BLaER1 (cell line): ENCODE results near the gene TULP3.

Source experiments
- H3K27ac ChIP-seq: shearing (Covaris generic); formaldehyde crosslinking; 2 replicates; pipeline ENCODE4 v1.8.1; 2022
- H3K27me3 ChIP-seq: shearing (Covaris generic); formaldehyde crosslinking; 2 replicates; pipeline ENCODE4 v1.8.1; 2022
- H3K36me3 ChIP-seq: shearing (Covaris generic); formaldehyde crosslinking; 2 replicates; pipeline ENCODE4 v1.8.1; 2022
- H3K4me1 ChIP-seq: shearing (Covaris generic); formaldehyde crosslinking; 2 replicates; pipeline ENCODE4 v1.8.1; 2022
- H3K4me2 ChIP-seq: shearing (Covaris generic); formaldehyde crosslinking; 2 replicates; pipeline ENCODE4 v1.8.1; 2022
- H3K4me3 ChIP-seq: shearing (Covaris generic); formaldehyde crosslinking; 2 replicates; pipeline ENCODE4 v1.8.1; 2022
- H3K9ac ChIP-seq: shearing (Covaris generic); formaldehyde crosslinking; 2 replicates; pipeline ENCODE4 v1.8.1; 2022
- H3K9me3 ChIP-seq: shearing (Covaris generic); formaldehyde crosslinking; 2 replicates; pipeline ENCODE4 v1.8.1; 2022
- H4K20me1 ChIP-seq: shearing (Covaris generic); formaldehyde crosslinking; 2 replicates; pipeline ENCODE4 v1.8.1; 2022
- Cebpa-rat ChIP-seq: shearing (Covaris generic); IDR thresholded peaks from 2 replicates; pipeline ENCODE4 v1.8.1; 2022

Gene TULP3

DNA sequence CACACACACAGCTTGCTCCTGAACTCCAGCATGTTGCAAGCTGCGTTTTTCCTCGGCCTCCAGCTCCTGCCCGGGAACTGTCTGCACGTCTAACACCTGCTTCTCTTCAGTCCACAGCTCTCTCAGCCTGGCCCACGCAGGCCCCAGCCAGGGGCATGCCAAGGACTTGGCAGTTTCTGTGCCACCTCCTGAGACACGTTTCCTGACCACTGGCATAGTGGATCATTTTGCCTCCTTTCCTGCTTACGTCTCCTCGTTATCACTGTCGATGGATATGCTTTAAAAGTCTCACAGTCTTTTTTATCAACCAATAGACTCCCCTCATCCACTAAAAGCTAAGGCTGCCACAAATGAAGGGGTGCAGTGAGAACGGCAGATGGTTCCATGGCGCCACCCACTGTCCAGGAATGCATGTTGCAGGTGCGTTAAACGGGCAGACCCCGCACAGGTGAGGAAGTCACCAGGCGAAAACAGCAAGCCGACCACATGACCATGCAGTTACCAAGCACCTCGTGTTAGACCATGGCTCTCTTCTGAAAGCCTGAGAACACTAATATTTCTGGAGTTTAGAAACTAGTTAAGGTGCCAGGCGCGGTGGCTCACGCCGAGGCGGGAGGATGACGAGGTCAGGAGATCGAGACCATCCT is 53.8 kb downstream of the TULP3 start:
- no peak overlapping the region for H3K27ac ChIP-seq
- H3K4me2 ChIP-seq = no peak overlapping the region

DNA sequence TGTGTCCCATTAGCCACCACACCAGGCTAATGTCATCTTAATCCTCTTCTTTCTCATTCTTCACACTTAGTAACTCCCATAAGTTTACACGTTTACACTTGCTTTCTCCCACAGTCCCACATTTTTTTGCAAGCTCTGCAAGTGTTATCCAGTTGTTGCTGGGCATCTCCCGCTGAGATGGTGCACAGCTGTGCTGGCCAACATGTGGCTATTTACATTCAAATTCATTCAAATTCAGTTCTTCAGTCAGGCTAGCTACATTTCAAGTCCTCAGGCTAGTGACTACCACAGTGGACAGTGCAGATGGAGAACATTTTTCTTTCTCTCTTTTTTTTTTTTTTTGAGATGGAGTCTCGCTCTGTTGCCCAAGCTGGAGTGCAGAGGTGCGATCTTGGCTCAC is 58.7 kb downstream of the TULP3 start:
- no peak for TF ChIP-seq Cebpa-rat
- H3K9ac ChIP-seq = no peak overlapping the region
- H4K20me1 ChIP-seq = no peaks in the 10 kb centered on the region
- no peaks in the 10 kb centered on the region for H3K27me3 ChIP-seq
- no peaks in the 10 kb centered on the region for H3K36me3 ChIP-seq
- H3K9me3 ChIP-seq = no peaks in the 10 kb centered on the region
- no peak overlapping the region for H3K27ac ChIP-seq
- H3K4me3 ChIP-seq = no peak overlapping the region
- peak overlapping the region; percentile 22; the same call in 1 of the 2 replicates for H3K4me2 ChIP-seq
- H3K4me1 ChIP-seq = peaks cover 10% of the 10 kb centered on the region

More for the DNA sequence above, 53.8 kb downstream of the TULP3 start:
- Histone ChIP-seq H3K9ac (no peak overlapping the region), H3K36me3 (peaks cover 15% of the 10 kb centered on the region), H3K27me3 (no peaks in the 10 kb centered on the region), H3K9me3 (no peaks in the 10 kb centered on the region), H4K20me1 (no peaks in the 10 kb centered on the region), H3K4me1 (peaks cover 10% of the 10 kb centered on the region), H3K4me3 (no peak overlapping the region)
- TF ChIP-seq Cebpa-rat = no peak

DNA sequence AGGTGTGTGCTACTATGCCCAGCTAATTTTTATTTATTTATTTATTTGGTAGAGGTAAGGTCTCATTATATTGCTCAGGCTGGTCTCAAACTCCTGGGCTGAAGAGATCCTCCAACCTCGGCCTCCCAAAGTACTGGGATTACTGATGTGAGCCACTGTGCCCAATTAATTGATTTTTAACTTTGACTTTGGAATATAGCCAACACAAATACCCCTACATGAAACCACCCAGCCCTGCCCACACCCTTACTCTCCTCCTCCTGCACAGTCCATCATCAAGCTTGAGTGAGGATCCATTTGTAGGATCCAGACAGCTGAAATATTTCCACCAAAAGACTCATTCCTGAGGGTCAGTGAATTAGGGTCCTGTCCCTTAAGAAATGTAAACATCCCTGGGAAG is 65.2 kb downstream of the TULP3 start:
- peaks cover 6% of the 10 kb centered on the region for H4K20me1 ChIP-seq
- TF ChIP-seq Cebpa-rat = no peak

DNA sequence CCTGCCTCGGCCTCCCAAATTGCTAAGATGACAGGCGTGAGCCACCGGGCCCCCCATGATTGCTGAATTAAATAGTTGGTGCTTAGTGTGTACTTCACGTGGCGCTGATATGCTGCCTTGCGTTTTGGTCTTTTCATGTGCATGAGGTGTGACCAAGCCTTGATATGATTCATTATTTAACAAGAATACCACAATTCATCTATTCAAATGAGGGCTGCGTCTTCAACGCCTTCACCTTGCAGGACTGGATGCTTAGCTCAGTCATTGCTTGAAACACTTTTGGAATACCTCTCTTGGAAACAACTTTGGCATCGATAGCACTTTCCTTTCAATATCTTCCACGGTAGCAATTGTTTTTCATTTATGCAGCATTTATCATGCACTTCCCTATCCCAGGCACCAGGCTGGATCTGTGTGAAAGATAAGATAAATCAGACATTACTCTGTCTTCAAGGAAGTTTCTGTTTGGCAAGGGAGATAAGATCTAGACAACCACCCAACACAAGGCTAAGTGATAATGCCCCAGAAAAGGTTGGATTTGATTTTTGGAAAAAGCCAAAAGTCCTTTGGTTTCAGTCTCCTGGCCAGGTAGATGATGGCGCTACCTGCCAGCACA is 67.2 kb downstream of the TULP3 start:
- H4K20me1 ChIP-seq = peaks cover 22% of the 10 kb centered on the region
- H3K9me3 ChIP-seq = no peaks in the 10 kb centered on the region
- no peaks in the 10 kb centered on the region for H3K27me3 ChIP-seq
- peaks cover 32% of the 10 kb centered on the region for H3K4me1 ChIP-seq
- peaks cover 2% of the 10 kb centered on the region for H3K36me3 ChIP-seq
- peak overlapping the region; percentile 68 for H3K27ac ChIP-seq
- peak overlapping the region; percentile 85 for H3K4me2 ChIP-seq
- H3K9ac ChIP-seq = peak overlapping the region; percentile 81; the same call in 1 of the 2 replicates
- no peak for TF ChIP-seq Cebpa-rat
- peak overlapping the region; percentile 91 for H3K4me3 ChIP-seq

More for the DNA sequence above, 65.2 kb downstream of the TULP3 start:
- H3K27ac ChIP-seq = no peak overlapping the region
- no peak overlapping the region for H3K9ac ChIP-seq
- H3K4me3 ChIP-seq = no peak overlapping the region
- no peaks in the 10 kb centered on the region for H3K27me3 ChIP-seq
- H3K9me3 ChIP-seq = no peaks in the 10 kb centered on the region
- H3K4me2 ChIP-seq = no peak overlapping the region
- peaks cover 21% of the 10 kb centered on the region for H3K4me1 ChIP-seq
- no peaks in the 10 kb centered on the region for H3K36me3 ChIP-seq

DNA sequence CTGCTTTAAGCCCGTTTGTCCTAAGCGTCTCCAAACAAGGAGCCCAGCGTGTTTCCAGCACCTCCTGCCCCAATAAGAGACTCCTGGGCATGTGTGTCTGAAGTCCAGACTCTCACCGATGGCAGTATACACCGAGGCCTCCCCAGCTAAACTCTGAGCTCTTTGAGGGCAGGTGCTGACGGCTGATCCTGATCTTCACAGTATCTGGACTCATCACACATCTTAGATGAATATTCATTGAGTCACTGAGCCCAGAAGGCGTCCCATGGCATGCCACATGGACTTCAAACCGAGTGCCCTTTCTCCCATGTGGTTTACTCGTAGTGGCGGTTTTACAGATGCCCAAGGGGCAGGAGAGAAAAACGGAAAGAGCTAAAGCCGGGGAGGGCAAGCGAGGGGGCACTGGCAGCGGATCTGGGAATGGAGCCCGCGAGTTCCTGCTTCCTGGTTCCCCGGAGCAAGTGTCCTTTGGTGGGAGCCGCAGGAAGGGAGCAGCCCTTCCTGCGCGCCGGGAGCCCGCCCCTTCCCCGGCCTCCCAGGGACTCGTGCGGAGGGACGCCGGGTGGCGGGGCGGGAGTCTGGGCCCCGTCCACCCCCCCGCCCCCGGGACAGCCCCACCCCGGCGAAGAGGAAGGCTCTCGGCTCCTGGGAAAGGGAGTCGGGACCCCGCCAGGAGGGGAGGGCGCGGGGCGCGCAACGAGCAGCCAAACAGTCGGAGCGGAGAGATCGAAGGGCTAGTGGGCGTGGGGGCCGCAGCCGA is 67.9 kb downstream of the TULP3 start:
- no peak for TF ChIP-seq Cebpa-rat
- H3K9me3 ChIP-seq = no peaks in the 10 kb centered on the region
- H3K4me2 ChIP-seq = peak overlapping the region; percentile 85
- H3K4me3 ChIP-seq = peak overlapping the region; percentile 91
- peak overlapping the region; percentile 68 for H3K27ac ChIP-seq
- peaks cover 37% of the 10 kb centered on the region for H3K4me1 ChIP-seq
- peaks cover 29% of the 10 kb centered on the region for H4K20me1 ChIP-seq
- peak overlapping the region; percentile 81 for H3K9ac ChIP-seq
- H3K36me3 ChIP-seq = peaks cover 7% of the 10 kb centered on the region
- no peaks in the 10 kb centered on the region for H3K27me3 ChIP-seq

DNA sequence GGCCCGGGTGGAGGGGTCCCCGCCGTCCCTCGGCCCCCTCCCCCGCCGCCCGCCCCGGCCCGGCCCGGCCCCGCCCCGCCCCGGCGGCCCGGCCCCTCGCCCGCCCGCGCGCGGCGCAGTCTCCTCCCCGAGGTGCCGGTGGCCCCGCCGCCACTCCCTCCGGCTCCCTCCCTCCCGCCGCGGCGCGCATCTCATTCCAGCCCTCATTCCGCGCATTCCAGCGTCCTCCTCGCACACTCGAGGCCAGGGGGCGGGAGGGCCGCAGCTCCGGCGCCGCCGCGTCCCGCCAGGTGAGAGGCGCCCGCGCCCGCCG is 68.5 kb downstream of the TULP3 start, which contains the start of gene TEAD4:
Gene TEAD4 (plus strand): TSS at position 206 of the 313 bp plus-strand sequence.
- no peak for TF ChIP-seq Cebpa-rat
- peak within 1 kb of the TSS; percentile 85 for H3K4me2 ChIP-seq
- no peaks in the 10 kb centered on the region for H3K9me3 ChIP-seq
- peaks cover 39% of the 10 kb centered on the region for H3K4me1 ChIP-seq
- peak within 1 kb of the TSS; percentile 82 for H3K9ac ChIP-seq
- H4K20me1 ChIP-seq = peaks cover 34% of the 10 kb centered on the region
- H3K27ac ChIP-seq = peak within 1 kb of the TSS; percentile 81
- peak within 1 kb of the TSS; percentile 91 for H3K4me3 ChIP-seq
- peaks cover 7% of the 10 kb centered on the region for H3K36me3 ChIP-seq
- H3K27me3 ChIP-seq = no peaks in the 10 kb centered on the region

DNA sequence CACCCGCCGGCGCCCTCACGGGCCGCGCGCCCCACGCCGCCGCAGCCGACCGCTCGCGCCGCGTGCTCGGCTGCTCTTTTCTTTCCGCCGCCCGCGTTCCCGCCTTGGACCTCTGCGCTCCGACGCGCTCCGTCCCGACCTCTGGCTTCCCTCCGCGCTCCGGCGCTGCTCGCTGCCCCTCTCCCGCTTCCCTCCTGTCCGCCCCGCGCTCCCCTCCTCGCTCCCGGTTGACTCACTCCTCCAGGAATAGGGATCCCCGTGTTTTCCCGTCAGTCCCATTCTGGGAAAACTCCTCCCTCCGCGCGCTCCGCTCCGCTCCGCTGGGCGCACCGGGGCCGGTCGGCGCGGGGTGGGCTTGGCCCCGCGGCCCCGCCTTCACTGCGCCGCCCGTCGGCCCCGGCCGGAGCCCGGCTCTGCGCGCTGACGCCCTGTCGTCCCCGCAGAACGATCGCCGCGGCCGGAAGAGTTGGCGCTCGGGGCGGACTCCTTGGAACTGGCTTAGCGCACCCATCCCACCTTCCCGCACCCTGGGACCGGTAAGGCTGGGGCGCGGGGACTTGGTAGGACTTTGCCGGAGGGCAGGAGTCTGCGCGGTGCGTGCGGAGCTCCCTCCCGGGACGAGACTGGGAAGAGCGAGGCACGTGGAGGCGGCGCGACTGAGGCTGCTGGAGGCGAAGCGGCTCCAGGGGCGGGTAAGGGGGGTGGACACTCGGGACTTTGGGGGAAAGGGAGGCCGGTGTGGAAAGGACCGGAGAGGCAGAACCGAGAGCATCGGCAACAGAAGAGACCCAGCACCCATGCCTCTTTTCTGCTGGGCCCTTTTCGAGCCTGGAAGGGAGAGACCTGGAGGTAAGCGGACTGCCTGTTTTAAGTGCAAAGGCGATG is 69.1 kb downstream of the TULP3 start:
- peak overlapping the region; percentile 85 for H3K4me2 ChIP-seq
- peak overlapping the region; percentile 82 for H3K9ac ChIP-seq
- no peak for TF ChIP-seq Cebpa-rat
- peaks cover 39% of the 10 kb centered on the region for H3K4me1 ChIP-seq
- peaks cover 10% of the 10 kb centered on the region for H3K36me3 ChIP-seq
- H4K20me1 ChIP-seq = peaks cover 40% of the 10 kb centered on the region
- no peaks in the 10 kb centered on the region for H3K9me3 ChIP-seq
- peak overlapping the region; percentile 91 for H3K4me3 ChIP-seq
- H3K27ac ChIP-seq = peak overlapping the region; percentile 81
- H3K27me3 ChIP-seq = no peaks in the 10 kb centered on the region

DNA sequence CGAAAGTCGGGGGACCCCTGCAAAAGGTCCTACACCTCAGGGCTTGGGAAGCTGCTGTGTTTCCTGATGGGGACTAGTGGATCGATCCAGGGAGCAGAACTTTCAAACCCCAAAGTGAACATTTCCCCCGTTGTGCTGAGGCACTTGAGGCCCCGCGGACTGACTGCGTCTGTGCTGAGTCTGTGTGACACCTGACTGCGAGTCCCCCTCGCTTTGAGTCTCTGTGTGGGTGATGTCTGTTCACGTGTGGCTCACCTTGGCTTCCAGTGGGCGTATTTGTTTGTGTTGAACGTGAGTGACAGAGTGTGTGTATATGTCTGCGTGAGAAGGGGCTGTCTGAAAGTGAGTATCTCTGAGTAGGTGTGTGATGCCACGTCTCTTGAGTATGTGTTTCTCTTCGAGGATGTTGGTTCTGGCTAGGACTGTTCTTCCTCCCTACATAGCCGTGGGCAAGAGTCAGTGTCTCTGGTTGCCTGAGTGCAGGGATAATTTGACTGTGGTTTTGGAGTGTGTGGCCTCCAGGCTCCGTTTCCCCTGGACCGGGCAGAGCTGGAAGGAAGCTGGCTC is 69.8 kb downstream of the TULP3 start:
- H3K27ac ChIP-seq = peak overlapping the region; percentile 81; the same call in 1 of the 2 replicates

More for the DNA sequence above, 69.8 kb downstream of the TULP3 start:
- Histone ChIP-seq H3K27me3 (no peaks in the 10 kb centered on the region), H3K9ac (peak overlapping the region; percentile 82), H3K9me3 (no peaks in the 10 kb centered on the region), H3K36me3 (peaks cover 17% of the 10 kb centered on the region), H3K4me3 (peak overlapping the region; percentile 91), H4K20me1 (peaks cover 48% of the 10 kb centered on the region), H3K4me1 (peaks cover 39% of the 10 kb centered on the region), H3K4me2 (peak overlapping the region; percentile 85)
- no peak for TF ChIP-seq Cebpa-rat
